Loucy (cell line): ENCODE results near the gene GAS7.

ENCODE experiments used
- EZH2phosphoT487 ChIP-seq: fragments of 200-600 bp; IDR thresholded peaks from 2 replicates; pipeline ENCODE4 v1.6.1; 2018; ENCODE audit warnings: antibody characterized with exemption, mild to moderate bottlenecking, moderate library complexity, borderline replicate concordance
- TF ChIP-seq, protein P1 (sequence below): fragments of 200-600 bp; sonication (generic); conservative IDR thresholded peaks from 2 replicates; pipeline ENCODE4 v1.5.1; 2014; ENCODE audit warnings: mild to moderate bottlenecking, antibody characterized with exemption, low read length

DNA sequence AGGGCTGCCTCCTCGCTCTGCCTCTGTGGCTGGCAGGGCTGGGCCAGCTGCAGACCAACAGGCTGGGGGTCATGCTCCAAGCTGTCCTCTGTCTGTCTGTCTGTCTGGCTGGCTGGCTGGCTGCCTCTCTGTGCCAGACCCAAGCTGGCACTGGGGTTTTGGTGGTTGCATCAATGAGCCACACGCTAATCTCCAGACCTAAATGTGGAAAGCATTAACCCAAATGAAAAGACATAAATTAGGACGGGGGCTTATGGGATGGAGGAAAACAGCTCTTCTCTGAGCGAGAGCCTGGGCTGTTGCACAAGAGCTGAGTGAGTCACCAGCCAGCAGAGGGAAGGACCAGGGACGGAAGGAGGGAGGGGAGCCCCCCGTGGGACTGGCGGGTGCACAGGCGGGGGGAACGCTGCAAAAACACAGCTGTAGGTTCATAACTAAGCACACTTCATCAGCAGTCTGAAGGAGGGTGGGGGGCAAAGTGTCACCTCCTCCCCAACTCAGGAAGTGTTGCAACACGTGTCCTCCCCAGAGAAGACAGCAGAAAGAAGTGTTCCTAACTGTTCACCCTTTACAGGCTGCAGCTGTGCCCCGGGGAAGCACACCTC lies 83.4 kb downstream of the GAS7 start:
- TF ChIP-seq, protein P1, sequence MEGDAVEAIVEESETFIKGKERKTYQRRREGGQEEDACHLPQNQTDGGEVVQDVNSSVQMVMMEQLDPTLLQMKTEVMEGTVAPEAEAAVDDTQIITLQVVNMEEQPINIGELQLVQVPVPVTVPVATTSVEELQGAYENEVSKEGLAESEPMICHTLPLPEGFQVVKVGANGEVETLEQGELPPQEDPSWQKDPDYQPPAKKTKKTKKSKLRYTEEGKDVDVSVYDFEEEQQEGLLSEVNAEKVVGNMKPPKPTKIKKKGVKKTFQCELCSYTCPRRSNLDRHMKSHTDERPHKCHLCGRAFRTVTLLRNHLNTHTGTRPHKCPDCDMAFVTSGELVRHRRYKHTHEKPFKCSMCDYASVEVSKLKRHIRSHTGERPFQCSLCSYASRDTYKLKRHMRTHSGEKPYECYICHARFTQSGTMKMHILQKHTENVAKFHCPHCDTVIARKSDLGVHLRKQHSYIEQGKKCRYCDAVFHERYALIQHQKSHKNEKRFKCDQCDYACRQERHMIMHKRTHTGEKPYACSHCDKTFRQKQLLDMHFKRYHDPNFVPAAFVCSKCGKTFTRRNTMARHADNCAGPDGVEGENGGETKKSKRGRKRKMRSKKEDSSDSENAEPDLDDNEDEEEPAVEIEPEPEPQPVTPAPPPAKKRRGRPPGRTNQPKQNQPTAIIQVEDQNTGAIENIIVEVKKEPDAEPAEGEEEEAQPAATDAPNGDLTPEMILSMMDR = no peak
- no peak for TF ChIP-seq EZH2phosphoT487
